Measurements from ENCODE around the gene ZFYVE26.
"Not testable (repeated sequence)": the region's sequence is repeated elsewhere in the genome, so short reads cannot be mapped to it uniquely, and the experiment has no call there.

Gene ZFYVE26

GRCh38 chr14:67816326-67817002 lies at the start of gene ZFYVE26:
Gene ZFYVE26 (minus strand): TSS chr14:67816590. CDS start chr14:67815963, 627 bp downstream.
- peak; percentile 92 for DNase-seq

- DNase-seq, result no peak
Measured at GRCh38 chr14:67863223-67863622, 46.8 kb upstream of the ZFYVE26 start.

GRCh38 chr14:67859169-67859749 lies 42.9 kb upstream of the ZFYVE26 start:
- DNase-seq, result no peak

GRCh38 chr14:67857778-67858350 lies 41.5 kb upstream of the ZFYVE26 start:
- DNase-seq, result no peak

- peak; percentile 10 for DNase-seq
Measured at GRCh38 chr14:67856827-67857226, 40.4 kb upstream of the ZFYVE26 start.

GRCh38 chr14:67853715-67854114 lies 37.3 kb upstream of the ZFYVE26 start:
- DNase-seq, result no peak

GRCh38 chr14:67852926-67853604 lies 36.7 kb upstream of the ZFYVE26 start:
- DNase-seq, result no peak

GRCh38 chr14:67851785-67852410 lies 35.5 kb upstream of the ZFYVE26 start:
- DNase-seq, result no peak

- no peak for DNase-seq
Measured at GRCh38 chr14:67850066-67850830, 33.9 kb upstream of the ZFYVE26 start.

GRCh38 chr14:67846029-67846610 lies 29.7 kb upstream of the ZFYVE26 start:
- DNase-seq, result no peak

GRCh38 chr14:67837011-67837624 lies 20.7 kb upstream of the ZFYVE26 start:
- peak; percentile 78 for DNase-seq

GRCh38 chr14:67835596-67835995 lies 19.2 kb upstream of the ZFYVE26 start:
- DNase-seq, result no peak

- DNase-seq, result no peak
Measured at GRCh38 chr14:67833403-67833802, 17.0 kb upstream of the ZFYVE26 start.

- DNase-seq, result no peak
Measured at GRCh38 chr14:67831113-67831512, 14.7 kb upstream of the ZFYVE26 start.

- no peak for DNase-seq
Measured at GRCh38 chr14:67821121-67821520, 4.7 kb upstream of the ZFYVE26 start.

- no peak for DNase-seq
Measured at GRCh38 chr14:67820428-67820971, 4.1 kb upstream of the ZFYVE26 start.

- peak; percentile 88 for DNase-seq
Measured at GRCh38 chr14:67819563-67820421, 3.4 kb upstream of the ZFYVE26 start, which contains the start of gene RAD51B. Gene RAD51B (plus strand): TSS chr14:67819779.

- DNase-seq, result not testable (repeated sequence)
Measured at GRCh38 chr14:67818476-67818875, 2.1 kb upstream of the ZFYVE26 start.

- no peak for DNase-seq
Measured at GRCh38 chr14:67817750-67818438, 1.5 kb upstream of the ZFYVE26 start.

Measured in CD4-positive, alpha-beta T cell treated with Interleukin-4 for 4 hours (primary cell).